Lower lobe of right lung (tissue), 2 donors: ENCODE data around the gene YBX2. TPM values are rescaled to one million over a fixed set of nuclear protein-coding genes. Genes with fewer than 3 reads are reported as not detected.

Experiments used
- ATAC-seq, 2 donors: fragments of 200-7000 bp; cut with Tn5 transposase; one replicate each; pipeline ENCODE4 v1.9.1; 2020 to 2022; ENCODE audit warnings: mild to moderate bottlenecking in 2 of 2, moderate library complexity in 2 of 2
- DNase-seq: peaks from one replicate; pipeline ENCODE4 v3.0.0-alpha.2; 2020
- H3K27ac ChIP-seq: fragments of 200-600 bp; one replicate; pipeline ENCODE4 v1.8.0; 2022
- H3K27me3 ChIP-seq: fragments of 200-600 bp; one replicate; pipeline ENCODE4 v1.8.0; 2022; ENCODE audit warnings: low read depth
- H3K36me3 ChIP-seq: fragments of 200-600 bp; one replicate; pipeline ENCODE4 v1.8.0; 2022; ENCODE audit warnings: mild to moderate bottlenecking
- H3K4me1 ChIP-seq: fragments of 200-600 bp; one replicate; pipeline ENCODE4 v1.8.0; 2022
- H3K4me3 ChIP-seq: fragments of 200-600 bp; one replicate; pipeline ENCODE4 v1.8.0; 2022; ENCODE audit warnings: mild to moderate bottlenecking
- H3K9me3 ChIP-seq: fragments of 200-600 bp; one replicate; pipeline ENCODE4 v1.8.0; 2022
- CTCF ChIP-seq: fragments of 200-600 bp; IDR thresholded peaks from one replicate; pipeline ENCODE4 v1.8.0; 2022; ENCODE audit warnings: antibody characterized with exemption, mild to moderate bottlenecking
- intact Hi-C: fragments of 100-400 bp; cut with DNase I; formaldehyde crosslinking; loops from one replicate; pipeline ENCODE4 v1.11.0; 2022
- total RNA-seq: library from RNA; stranded (reverse); fragmentation: NEBNext Ultra II Directional; extraction: Animal tissue kit (Norgen Biotek cat#: 25700); gene quantifications from one replicate; pipeline ENCODE4 v1.2.1, GENCODE V29; 2021
- donor health status: DM: no; HTN: yes; CAD: no; lungs with severe emphysema.

Gene YBX2
- total RNA-seq, 1 donor from 2014 or later, result 0.41 TPM

- Histone ChIP-seq H3K4me3 (no peak overlapping the region), H3K4me1 (peaks cover 13% of the 10 kb centered on the region), H3K27ac (no peak overlapping the region), H3K36me3 (peaks cover 68% of the 10 kb centered on the region), H3K27me3 (no peaks in the 10 kb centered on the region), H3K9me3 (no peaks in the 10 kb centered on the region)
- DNase-seq (no peak), ATAC-seq (no peak)
- intact Hi-C loops, result no loop called here
- TF ChIP-seq CTCF, result no peak
Measured at GRCh38 chr17:7325031-7325528, 30.6 kb upstream of the YBX2 start.

DNA sequence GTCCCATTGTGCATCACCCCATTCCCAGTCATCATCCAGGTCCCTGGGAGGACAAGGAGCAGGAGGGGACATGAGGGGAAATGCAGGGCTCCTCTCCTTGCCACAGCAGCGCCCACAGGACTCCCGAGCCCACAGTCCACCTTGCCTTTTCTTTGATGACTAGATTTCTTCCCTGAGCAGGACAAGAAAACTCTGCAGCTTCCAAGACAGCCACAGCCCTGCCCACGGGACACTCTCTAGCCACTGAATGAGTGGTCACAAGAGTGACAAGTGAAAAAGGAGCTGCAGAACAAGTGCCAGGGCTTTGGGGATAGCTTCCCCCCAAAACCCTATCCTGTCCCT lies 30.0 kb upstream of the YBX2 start:
- no peak for TF ChIP-seq CTCF
- no peaks in the 10 kb centered on the region for H3K27me3 ChIP-seq
- no peak for ATAC-seq
- peaks cover 13% of the 10 kb centered on the region for H3K4me1 ChIP-seq
- H3K4me3 ChIP-seq, result no peak overlapping the region
- H3K27ac ChIP-seq, result no peak overlapping the region
- H3K36me3 ChIP-seq, result peaks cover 69% of the 10 kb centered on the region
- no peaks in the 10 kb centered on the region for H3K9me3 ChIP-seq
- no peak for DNase-seq
- intact Hi-C loops, result no loop called here

- Histone ChIP-seq H3K9me3 (no peaks in the 10 kb centered on the region), H3K36me3 (peaks cover 73% of the 10 kb centered on the region), H3K4me1 (peaks cover 13% of the 10 kb centered on the region), H3K27me3 (no peaks in the 10 kb centered on the region), H3K4me3 (no peak overlapping the region), H3K27ac (no peak overlapping the region)
- ATAC-seq, result peak; percentile 34 to 36
- peak; percentile 75 for DNase-seq
- intact Hi-C loops, result no loop called here
- peak; percentile 82 for TF ChIP-seq CTCF
Measured at GRCh38 chr17:7323731-7324437, 29.4 kb upstream of the YBX2 start.

GRCh38 chr17:7322520-7323194 lies 28.2 kb upstream of the YBX2 start:
- Histone ChIP-seq H3K9me3 (no peaks in the 10 kb centered on the region), H3K27ac (no peak overlapping the region), H3K36me3 (peaks cover 85% of the 10 kb centered on the region), H3K4me1 (peaks cover under 1% of the 10 kb centered on the region), H3K4me3 (no peak overlapping the region), H3K27me3 (no peaks in the 10 kb centered on the region)
- DNase-seq (no peak), ATAC-seq (no peak)
- no peak for TF ChIP-seq CTCF
- intact Hi-C loops, result no loop called here

- no peak overlapping the region for H3K4me3 ChIP-seq
Measured at GRCh38 chr17:7321466-7321865, 27.0 kb upstream of the YBX2 start.

More at GRCh38 chr17:7321466-7321865, 27.0 kb upstream of the YBX2 start:
- no peaks in the 10 kb centered on the region for H3K9me3 ChIP-seq
- no peak overlapping the region for H3K27ac ChIP-seq
- ATAC-seq, result no peak
- DNase-seq, result no peak
- H3K27me3 ChIP-seq, result no peaks in the 10 kb centered on the region
- intact Hi-C loops, result no loop called here
- H3K4me1 ChIP-seq, result no peaks in the 10 kb centered on the region
- no peak for TF ChIP-seq CTCF
- H3K36me3 ChIP-seq, result peaks cover 91% of the 10 kb centered on the region
